Neural progenitor cell (in vitro differentiated cells): ENCODE results near the gene KCNK17.

ENCODE experiments used
- EZH2 ChIP-seq: fragments of 200-600 bp; sonication (generic); IDR thresholded peaks from 2 replicates; pipeline ENCODE4 v1.6.1; 2017; ENCODE audit warnings: antibody characterized with exemption, mild to moderate bottlenecking, moderate library complexity
- EZH2phosphoT487 ChIP-seq: fragments of 200-600 bp; sonication (generic); IDR thresholded peaks from 2 replicates; pipeline ENCODE4 v1.6.1; 2017; ENCODE audit warnings: antibody characterized with exemption
- TF ChIP-seq, protein P1 (sequence below): fragments of 200-600 bp; sonication (generic); IDR thresholded peaks from 2 replicates; pipeline ENCODE4 v1.5.1; 2017; ENCODE audit warnings: antibody characterized with exemption, mild to moderate bottlenecking

DNA sequence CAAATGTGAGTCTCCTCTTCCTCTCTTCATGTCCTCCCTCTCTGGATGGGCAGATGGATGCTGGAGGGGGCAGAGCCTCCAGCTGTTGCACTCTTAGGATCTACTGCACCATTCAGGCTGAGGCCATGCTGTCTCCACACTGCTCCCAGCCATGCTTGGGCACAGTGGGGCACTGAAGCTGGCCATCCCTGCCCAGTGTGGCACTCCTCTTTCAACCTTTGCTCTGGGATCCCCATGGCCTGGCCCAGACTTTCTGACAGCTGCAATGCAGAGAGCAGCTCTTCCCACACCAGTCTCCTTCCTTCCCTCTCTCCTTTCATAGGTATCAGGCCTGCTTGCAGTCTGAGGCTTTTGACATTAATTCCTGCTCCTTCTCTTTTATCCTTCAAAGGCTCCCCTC lies 9.3 kb downstream of the KCNK17 start:
- TF ChIP-seq, protein P1, sequence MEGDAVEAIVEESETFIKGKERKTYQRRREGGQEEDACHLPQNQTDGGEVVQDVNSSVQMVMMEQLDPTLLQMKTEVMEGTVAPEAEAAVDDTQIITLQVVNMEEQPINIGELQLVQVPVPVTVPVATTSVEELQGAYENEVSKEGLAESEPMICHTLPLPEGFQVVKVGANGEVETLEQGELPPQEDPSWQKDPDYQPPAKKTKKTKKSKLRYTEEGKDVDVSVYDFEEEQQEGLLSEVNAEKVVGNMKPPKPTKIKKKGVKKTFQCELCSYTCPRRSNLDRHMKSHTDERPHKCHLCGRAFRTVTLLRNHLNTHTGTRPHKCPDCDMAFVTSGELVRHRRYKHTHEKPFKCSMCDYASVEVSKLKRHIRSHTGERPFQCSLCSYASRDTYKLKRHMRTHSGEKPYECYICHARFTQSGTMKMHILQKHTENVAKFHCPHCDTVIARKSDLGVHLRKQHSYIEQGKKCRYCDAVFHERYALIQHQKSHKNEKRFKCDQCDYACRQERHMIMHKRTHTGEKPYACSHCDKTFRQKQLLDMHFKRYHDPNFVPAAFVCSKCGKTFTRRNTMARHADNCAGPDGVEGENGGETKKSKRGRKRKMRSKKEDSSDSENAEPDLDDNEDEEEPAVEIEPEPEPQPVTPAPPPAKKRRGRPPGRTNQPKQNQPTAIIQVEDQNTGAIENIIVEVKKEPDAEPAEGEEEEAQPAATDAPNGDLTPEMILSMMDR, result no peak
- TF ChIP-seq EZH2phosphoT487, result no peak
- TF ChIP-seq EZH2, result no peak
